Measurements from ENCODE around the gene ACVR1.
A peak's percentile ranks its signal among the peaks of the same experiment; 100 is the strongest.
"Not testable (repeated sequence)": the region's sequence is repeated elsewhere in the genome, so short reads cannot be mapped to it uniquely, and the experiment has no call there.

The ACVR1 gene

GRCh38 chr2:157761520-157761919 is 114.6 kb downstream of the ACVR1 start:
- DNase-seq (ENCODE audit: low spot score) = no peak

- DNase-seq (ENCODE audit: low spot score) = no peak
Observed at GRCh38 chr2:157760949-157761348, 115.2 kb downstream of the ACVR1 start.

DNA sequence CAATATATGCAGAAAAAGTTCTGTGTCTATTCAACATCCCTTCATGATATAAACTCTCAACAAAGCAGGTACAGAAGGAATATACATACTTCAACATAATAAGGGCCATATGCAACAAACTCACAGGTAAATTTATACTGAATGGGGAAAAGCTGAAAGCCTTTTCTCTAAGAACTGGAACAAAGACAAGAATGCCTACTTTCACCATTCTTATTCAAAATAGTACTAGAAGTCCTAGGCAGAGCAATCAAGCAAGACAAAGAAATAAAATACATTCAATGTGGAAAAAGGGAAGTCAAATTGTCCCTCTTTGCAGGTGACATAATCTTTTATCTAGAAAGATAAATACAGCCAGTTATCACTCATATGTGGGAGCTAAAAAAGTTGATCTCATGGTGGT is 116.3 kb downstream of the ACVR1 start:
- DNase-seq (ENCODE audit: low spot score) = no peak

DNA sequence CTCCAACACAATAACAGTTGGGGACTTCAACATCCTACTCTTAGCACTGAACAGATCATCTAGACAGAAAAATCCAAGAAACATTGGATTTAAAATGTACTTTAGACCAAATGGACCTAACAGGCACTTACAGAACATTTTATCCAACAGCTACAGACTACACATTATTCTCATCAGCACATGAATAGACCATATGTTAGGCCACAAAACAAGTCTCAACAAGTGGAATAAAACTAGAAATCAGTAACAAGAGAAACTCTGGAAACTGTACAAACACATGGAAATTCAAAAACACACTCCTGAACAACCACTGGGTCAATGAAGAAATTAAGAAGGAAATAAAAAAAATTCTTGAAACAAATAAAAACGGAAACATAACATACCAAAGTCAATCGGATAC is 117.5 kb downstream of the ACVR1 start:
- DNase-seq (ENCODE audit: low spot score) = no peak

DNA sequence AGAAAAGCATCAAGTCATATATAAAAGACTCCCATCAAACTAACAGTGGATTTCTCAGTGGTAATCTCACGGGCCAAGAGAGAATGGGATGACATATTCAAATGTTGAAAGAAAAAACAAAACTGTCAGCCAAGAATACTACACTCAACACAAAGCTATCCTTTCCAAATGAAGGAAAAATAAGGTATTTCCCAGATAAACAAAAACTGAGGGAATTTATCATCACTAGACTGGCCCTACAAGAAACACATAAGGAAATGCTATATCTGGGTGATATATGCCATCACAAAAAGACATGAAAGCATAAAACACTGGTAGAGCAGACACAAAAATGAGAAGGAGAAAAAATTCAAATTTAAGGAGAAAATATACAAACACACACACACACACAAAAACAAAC is 118.6 kb downstream of the ACVR1 start:
- DNase-seq (ENCODE audit: low spot score) = no peak

- not testable (repeated sequence) for DNase-seq (ENCODE audit: low spot score)
Observed at GRCh38 chr2:157756447-157756846, 119.7 kb downstream of the ACVR1 start.

- DNase-seq (ENCODE audit: low spot score) = peak; percentile 2
Observed at GRCh38 chr2:157751462-157752058, 124.6 kb downstream of the ACVR1 start.

- no peak for DNase-seq (ENCODE audit: low spot score)
Observed at GRCh38 chr2:157749684-157750083, 126.4 kb downstream of the ACVR1 start.

DNA sequence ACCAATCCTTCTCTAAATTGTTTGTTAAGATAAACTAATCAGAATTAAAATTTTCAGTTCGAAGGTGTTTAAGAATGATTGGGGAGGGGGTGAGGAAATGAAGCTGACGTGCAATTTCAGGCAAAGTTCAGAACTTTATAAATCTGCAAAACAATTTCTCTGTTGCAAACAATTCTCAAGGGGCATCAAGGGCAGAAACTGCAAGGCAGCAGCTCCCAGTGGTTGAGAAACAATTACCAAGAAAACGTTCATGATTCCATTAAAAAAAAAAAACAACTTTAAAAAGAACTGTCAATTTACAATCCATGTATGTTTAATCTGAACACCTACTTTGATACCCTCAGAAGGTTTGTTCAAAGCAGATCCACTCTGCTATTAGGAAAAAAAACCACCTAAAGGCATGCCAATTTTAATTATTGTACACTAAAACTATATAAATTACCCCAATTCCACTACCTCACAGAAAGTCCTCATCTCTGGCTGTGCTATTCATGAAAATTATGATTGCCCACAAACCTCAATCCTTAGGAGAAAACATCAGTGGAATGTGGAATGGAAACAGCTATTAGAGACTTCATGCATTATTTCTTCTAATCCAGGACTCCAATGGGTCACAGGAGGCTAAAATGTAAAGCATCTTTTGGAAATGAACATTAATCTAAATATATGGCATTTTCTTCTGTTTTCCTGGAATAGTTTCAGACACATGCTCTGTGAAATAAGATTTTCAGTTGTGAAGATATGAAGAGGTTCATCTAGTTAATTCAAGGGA is 127.6 kb downstream of the ACVR1 start:
- no peak for DNase-seq (ENCODE audit: low spot score)

DNA sequence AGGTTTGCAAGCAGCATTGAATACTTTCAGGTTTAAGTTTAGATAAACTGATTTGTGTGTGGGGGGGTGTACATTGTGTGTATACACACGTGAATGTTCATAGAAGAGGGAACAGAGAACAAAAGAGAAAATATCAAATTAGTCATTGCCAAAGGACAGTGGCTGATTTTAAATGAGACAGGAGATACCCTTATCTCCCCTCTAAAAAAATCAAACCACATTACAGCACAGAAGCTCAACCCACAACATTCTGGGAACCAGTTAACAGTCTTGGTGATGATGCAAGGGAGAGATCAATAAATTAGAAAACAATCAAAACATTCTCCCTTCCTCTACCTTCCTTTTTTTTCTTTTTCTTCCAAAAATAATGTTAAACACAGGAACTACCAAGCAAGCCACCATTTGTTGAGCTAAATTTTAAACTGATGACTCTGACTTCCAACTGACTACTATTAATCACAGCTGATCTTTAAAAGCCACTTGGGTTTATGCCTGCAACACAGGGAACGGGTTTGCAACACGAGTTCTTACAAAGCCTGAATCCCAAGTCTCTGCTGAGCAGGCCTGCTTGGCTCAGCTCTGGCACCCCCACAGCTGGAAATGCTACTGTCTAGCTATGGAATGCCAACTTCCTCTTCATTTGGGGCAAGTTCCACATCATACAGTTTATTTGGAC is 128.3 kb downstream of the ACVR1 start:
- no peak for DNase-seq (ENCODE audit: low spot score)

DNA sequence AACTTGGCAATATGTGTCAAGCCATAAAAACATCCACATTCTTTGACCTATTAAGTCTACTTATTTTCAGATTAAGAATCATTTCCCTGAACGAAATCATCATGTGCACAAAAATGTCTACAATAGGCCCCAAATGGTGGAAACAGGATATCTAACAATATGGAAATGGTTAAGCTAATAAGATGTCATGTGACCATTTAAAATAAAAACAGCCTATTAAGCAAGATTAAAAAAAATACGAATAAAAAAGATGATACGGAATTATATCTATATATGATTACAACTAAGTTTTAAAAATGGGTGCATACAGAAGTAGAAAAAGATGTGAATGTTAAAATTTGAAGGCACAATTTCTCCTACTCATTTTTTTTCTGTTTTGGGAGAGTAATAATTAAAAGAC is 128.8 kb downstream of the ACVR1 start:
- no peak for DNase-seq (ENCODE audit: low spot score)

DNA sequence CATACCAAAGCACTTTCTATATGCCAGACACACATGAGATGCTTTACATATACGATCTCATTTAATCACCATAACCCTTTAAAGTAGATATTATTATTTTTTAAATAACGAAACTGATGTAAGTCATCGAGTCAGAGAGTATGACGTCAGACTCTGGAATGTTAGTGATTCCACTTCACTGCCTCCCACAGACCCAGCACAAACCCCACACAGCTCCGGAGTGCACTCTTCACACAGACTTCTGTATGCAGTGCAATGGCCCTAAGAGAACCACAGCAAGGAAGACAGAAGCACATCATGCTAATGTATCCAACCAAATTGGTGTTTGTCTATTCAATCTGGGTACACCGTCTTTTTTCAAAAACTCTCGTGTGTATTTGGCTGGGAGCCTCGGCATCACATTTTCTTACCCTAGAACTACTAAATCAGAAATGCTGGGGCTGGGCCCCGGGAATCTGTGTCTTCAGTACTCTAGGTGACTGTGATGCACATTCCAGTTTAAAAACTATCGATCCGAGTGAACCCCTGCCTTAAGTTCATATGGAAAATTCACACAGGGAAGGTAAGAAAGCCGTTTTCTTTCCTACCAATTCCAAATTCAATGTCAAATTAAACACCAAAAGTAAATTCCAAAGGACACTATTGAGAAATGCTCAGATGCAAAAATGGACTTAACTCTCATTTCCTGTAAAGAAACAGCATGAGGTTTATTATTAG is 129.7 kb downstream of the ACVR1 start:
- no peak for DNase-seq (ENCODE audit: low spot score)

DNA sequence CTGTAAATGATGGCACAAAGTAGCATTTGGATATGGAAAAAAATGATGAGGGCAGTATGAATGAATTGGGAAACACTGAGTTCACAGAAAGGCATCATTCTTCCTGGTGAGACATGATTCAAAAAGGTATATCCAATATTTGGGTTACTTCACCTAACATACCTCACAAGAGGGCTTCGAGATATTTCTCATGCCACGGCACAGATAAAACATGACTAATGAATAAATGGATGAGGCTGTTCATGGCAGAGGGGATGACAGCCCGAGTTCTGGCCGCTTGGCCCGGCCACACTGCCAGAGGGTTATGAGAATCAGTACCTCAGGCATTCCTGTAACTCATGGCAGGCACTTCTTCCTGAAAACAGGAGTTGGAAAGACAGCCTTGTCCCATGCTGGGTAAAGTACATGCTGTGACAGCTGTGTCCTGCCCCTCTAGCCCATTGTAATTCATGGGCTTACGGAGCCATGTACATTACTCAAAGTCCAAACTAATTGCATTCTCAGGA is 131.5 kb downstream of the ACVR1 start:
- DNase-seq (ENCODE audit: low spot score) = no peak

DNA sequence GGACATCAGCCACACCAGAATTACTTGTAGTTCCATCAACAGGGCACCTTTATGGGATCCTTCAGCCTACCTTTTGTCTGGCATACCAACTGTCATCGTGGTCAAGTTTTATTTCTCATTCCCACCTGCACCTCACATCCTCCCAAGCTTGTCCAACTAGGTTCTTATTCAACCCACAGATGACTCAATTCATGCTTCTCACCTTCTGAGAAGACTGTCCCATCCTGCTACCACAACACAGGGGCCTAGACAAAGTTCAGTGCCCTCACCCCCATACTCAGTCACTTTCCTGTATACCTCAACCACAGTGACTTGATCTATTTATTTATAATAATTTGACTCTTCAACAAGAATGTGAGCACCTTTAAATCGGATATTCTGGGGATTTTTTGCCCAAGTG is 133.1 kb downstream of the ACVR1 start:
- no peak for DNase-seq (ENCODE audit: low spot score)

GRCh38 chr2:157741819-157742484 is 134.2 kb downstream of the ACVR1 start:
- no peak for DNase-seq (ENCODE audit: low spot score)

- no peak for DNase-seq (ENCODE audit: low spot score)
Observed at GRCh38 chr2:157737656-157738055, 138.5 kb downstream of the ACVR1 start.

GRCh38 chr2:157735532-157735931 is 140.6 kb downstream of the ACVR1 start:
- no peak for DNase-seq (ENCODE audit: low spot score)

DNA sequence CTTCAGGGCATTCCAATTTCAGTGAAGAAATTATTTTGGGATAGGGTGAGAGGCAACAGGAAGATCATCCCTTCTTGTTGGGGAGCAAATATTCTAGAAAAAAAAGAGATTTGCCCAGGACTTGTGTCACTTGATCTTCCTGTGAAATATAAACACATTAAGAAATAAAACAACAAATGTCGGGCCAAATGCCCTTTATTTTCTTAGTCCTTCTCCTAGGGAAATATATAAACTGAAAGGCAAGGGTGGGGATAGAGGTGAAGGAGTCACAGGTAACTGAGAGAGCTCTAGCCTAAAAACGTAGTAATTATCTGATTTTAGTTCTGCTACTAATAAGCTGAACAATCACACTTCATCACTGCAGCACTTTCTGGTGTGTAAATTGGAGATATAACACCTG is 142.9 kb downstream of the ACVR1 start:
- no peak for DNase-seq (ENCODE audit: low spot score)

DNA sequence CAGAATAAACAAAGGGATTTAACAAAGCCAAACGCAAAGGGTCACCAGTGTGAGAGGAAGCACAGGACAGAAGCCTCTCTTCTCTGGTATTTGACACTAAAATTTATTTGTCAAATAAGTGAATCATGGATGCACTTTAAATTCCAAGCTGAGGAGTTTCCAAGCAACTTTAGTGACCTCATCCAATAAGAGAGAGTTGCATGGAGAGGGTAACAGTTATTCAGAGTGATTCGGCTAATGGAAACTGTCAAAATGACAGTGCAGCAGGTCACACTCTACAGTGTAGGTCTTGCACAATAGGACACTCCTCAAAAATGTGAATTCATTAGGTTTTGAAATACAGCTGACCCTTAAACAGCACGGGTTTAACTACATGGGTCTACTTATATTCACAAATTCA is 143.5 kb downstream of the ACVR1 start:
- no peak for DNase-seq (ENCODE audit: low spot score)

- DNase-seq (ENCODE audit: low spot score) = no peak
Observed at GRCh38 chr2:157727693-157728092, 148.4 kb downstream of the ACVR1 start.

DNA sequence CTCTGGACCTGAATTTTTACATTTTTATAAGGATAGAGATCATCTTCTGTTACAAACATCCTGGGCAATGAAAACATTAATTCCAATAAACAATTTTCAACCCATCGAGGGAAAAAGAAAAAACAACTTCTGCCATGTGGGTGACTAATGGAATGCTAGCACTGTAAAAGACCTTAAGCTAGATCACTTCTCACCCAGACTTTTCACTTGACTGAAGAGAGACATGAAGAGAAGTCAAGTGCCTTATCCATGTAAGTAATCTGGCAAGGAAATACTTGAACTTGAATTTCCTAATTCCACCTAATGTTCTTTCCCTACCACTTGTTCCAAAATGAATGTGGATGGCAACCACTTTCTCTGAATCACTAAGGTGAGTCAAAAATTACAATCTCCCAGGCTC is 149.2 kb downstream of the ACVR1 start:
- DNase-seq (ENCODE audit: low spot score) = no peak

GRCh38 chr2:157725846-157726245 is 150.3 kb downstream of the ACVR1 start:
- no peak for DNase-seq (ENCODE audit: low spot score)
